Tibial nerve (tissue), 4 donors: ENCODE data around the gene CHD2. TPM values are rescaled to one million over a fixed set of nuclear protein-coding genes. Genes with fewer than 3 reads are reported as not detected.

Source experiments
- DNase-seq, 2 donors: peaks; one replicate each; pipeline ENCODE4 v3.0.0-alpha.2; 2019; ENCODE audit warnings: low spot score in 2 of 2
- H3K27ac ChIP-seq, 4 donors: fragments of 200-600 bp; sonication (generic) in 3 of 4; one replicate each; pipeline ENCODE4 v1.5.1; 2017 to 2019; ENCODE audit warnings: mild to moderate bottlenecking in 1 of 4
- H3K27me3 ChIP-seq, 2 donors: fragments of 200-600 bp; sonication (generic) in 1 of 2; one replicate each; pipeline versions ENCODE4 v1.5.1 to v1.6.0; 2017 to 2019
- H3K36me3 ChIP-seq, 3 donors: fragments of 200-600 bp; sonication (generic); one replicate each; pipeline ENCODE4 v1.5.1; 2018 to 2019
- H3K4me1 ChIP-seq, 4 donors: fragments of 200-600 bp; sonication (generic) in 3 of 4; one replicate each; pipeline ENCODE4 v1.5.1; 2017 to 2019
- H3K4me3 ChIP-seq, 4 donors: fragments of 200-600 bp; sonication (generic) in 3 of 4; one replicate each; pipeline ENCODE4 v1.5.1; 2017 to 2019; ENCODE audit warnings: mild to moderate bottlenecking in 1 of 4, moderate library complexity in 1 of 4
- H3K9me3 ChIP-seq, 4 donors: fragments of 200-600 bp; sonication (generic) in 3 of 4; one replicate each; pipeline ENCODE4 v1.5.1; 2017 to 2019
- EP300 ChIP-seq, 2 donors: sonication (generic); formaldehyde crosslinking; IDR thresholded peaks; one replicate each; pipeline ENCODE4 v1.6.1; 2017; ENCODE audit warnings: antibody characterized with exemption in 2 of 2, mild to moderate bottlenecking in 1 of 2
- POLR2A ChIP-seq, 2 donors: fragments of 450-650 bp; IDR thresholded peaks; one replicate each; pipeline ENCODE4 v1.6.1; 2017; ENCODE audit warnings: antibody characterized with exemption in 2 of 2, mild to moderate bottlenecking in 2 of 2, moderate library complexity in 2 of 2
- WGBS, 2 donors: methylation state at CpG; one replicate each; pipeline ENCODE4 v1.1.5; 2018; 5-methylcytosine and 5-hydroxymethylcytosine counted together
- total RNA-seq, 4 donors: library from RNA; depleted of rRNA; stranded (reverse); fragments of >200 nt; gene quantifications; one replicate each; pipeline ENCODE4 v1.1.0, GENCODE V29; 2016
- TF ChIP-seq, protein P1 (sequence below), 5 experiments: fragments of 200-600 bp in 3 of 5; fragments of 450-650 bp in 2 of 5; sonication (generic) in 3 of 5; IDR thresholded peaks; one replicate each; pipeline ENCODE4 v1.5.1; 2016 to 2019; ENCODE audit warnings: antibody characterized with exemption in 5 of 5, mild to moderate bottlenecking in 3 of 5, moderate library complexity in 2 of 5

CHD2 gene
- total RNA-seq, 4 donors from 2014 or later = 96.5 to 133 (median 102) TPM

DNA sequence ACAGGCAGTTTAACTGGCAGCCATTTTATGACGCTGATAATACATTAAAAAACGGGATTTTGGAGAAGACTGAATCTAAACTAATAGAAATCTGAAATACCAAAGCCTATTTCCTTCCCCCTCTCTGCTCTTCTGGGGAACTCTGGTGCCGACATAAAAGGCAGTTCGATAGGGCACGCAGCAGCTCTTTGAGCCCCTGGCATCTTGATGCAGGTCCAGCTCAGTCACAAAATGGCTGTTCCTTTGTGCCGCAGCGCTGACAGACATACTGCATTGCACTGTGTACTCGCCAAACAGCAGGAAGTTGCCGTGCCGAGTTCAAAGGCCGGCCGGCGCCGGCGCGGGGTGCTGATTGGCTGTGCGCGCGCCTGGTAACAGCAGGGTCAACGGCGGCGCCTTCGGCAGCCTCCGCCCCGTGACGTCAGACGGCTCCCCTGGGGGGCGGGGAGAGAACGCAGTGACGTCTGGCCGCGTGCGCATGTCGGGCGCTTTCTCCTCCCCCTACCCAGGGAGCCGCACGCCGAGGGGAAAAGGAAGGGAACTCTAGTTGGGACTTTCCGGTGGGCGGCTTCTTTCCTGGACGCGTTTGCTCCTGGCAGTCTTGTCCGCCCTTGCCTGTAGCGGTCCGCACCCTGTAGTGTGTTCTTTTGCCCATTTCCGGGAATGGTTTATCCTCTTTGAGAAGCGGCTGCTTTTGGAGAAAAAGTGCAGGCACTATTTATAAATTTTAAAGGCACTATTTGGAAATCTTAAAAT, 4.0 kb downstream of the CHD2 start:
- Histone ChIP-seq H3K4me1 (peaks cover 0 to 71% (median 50%) of the 10 kb centered on the region in 4 donors), H3K36me3 (no peaks in the 10 kb centered on the region), H3K27ac (peak overlapping the region; percentile 90 to 99 (median 98)), H3K4me3 (peak overlapping the region; percentile 47 to 69 (median 64)), H3K9me3 (no peaks in the 10 kb centered on the region), H3K27me3 (no peaks in the 10 kb centered on the region)
- 0% methylated on average over 32 to 45 of the region's 47 CpGs for WGBS, 2 donors
- TF ChIP-seq POLR2A (IDR thresholded peaks at IDR 0.05) (peak; percentile 95 to 96), EP300 (IDR thresholded peaks at IDR 0.05) (peak; percentile 100)
- TF ChIP-seq, protein P1, sequence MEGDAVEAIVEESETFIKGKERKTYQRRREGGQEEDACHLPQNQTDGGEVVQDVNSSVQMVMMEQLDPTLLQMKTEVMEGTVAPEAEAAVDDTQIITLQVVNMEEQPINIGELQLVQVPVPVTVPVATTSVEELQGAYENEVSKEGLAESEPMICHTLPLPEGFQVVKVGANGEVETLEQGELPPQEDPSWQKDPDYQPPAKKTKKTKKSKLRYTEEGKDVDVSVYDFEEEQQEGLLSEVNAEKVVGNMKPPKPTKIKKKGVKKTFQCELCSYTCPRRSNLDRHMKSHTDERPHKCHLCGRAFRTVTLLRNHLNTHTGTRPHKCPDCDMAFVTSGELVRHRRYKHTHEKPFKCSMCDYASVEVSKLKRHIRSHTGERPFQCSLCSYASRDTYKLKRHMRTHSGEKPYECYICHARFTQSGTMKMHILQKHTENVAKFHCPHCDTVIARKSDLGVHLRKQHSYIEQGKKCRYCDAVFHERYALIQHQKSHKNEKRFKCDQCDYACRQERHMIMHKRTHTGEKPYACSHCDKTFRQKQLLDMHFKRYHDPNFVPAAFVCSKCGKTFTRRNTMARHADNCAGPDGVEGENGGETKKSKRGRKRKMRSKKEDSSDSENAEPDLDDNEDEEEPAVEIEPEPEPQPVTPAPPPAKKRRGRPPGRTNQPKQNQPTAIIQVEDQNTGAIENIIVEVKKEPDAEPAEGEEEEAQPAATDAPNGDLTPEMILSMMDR (IDR thresholded peaks at IDR 0.05) = peak in 2 of 5 experiments; percentile 47 to 49
- DNase-seq = peak; percentile 97 to 98

- H3K36me3 ChIP-seq = no peaks in the 10 kb centered on the region
- no peaks in the 10 kb centered on the region for H3K9me3 ChIP-seq
- H3K27me3 ChIP-seq = no peaks in the 10 kb centered on the region
- H3K4me1 ChIP-seq = peaks cover 0 to 71% (median 56%) of the 10 kb centered on the region in 4 donors
- WGBS, 2 donors = 2 to 6% methylated on average over 16 of the region's 16 CpGs
- peak overlapping the region; percentile 90 to 99 (median 98) for H3K27ac ChIP-seq
- H3K4me3 ChIP-seq = peak overlapping the region; percentile 47 to 69 (median 55)
- TF ChIP-seq EP300 (IDR thresholded peaks at IDR 0.05) = no peak
- no peak for TF ChIP-seq POLR2A (IDR thresholded peaks at IDR 0.05)
- TF ChIP-seq, protein P1 (IDR thresholded peaks at IDR 0.05) = no peak
- no peak for DNase-seq
These were observed 4.8 kb downstream of the CHD2 start for GRCh38 chr15:92904722-92905571.

GRCh38 chr15:92906020-92906419, 5.9 kb downstream of the CHD2 start:
- DNase-seq = no peak
- TF ChIP-seq, protein P1 (IDR thresholded peaks at IDR 0.05) = no peak
- TF ChIP-seq EP300 (IDR thresholded peaks at IDR 0.05) (no peak), POLR2A (IDR thresholded peaks at IDR 0.05) (no peak)
- peaks cover 0 to 79% (median 66%) of the 10 kb centered on the region in 4 donors for H3K4me1 ChIP-seq

DNA sequence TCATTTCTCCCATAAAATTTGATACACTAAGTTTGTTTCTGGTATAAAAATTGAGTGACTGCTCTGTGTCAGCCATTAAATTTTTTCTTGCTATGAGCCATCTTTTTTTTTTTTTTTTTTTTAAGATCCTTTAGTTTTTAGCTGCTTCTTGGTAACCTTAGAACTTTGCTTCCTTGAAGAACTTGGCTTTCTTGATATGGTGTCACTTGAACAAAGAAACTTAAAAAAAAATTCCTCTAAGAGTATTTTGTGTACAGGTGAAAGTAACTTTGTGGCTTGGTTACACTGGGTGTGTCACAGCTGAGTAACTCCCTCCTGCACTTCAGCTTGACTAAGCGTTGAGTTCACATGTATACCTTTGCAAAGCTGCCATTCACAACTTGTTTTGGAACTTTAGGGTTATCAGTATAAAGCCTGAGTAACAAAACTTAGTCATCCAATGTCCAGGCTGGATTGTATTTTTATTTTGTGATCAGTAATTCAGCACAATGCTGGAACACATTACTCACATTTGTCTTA, 6.5 kb downstream of the CHD2 start:
- Histone ChIP-seq H3K4me3 (peak overlapping the region in 1 of 4 donors; percentile 14), H3K9me3 (no peaks in the 10 kb centered on the region)

More at GRCh38 chr15:92906020-92906419, 5.9 kb downstream of the CHD2 start:
- 11 to 19% methylated on average over 3 of the region's 3 CpGs for WGBS, 2 donors
- Histone ChIP-seq H3K9me3 (no peaks in the 10 kb centered on the region), H3K27ac (peak overlapping the region; percentile 90 to 99 (median 98)), H3K4me3 (peak overlapping the region in 2 of 4 donors; percentile 14 to 63), H3K36me3 (no peaks in the 10 kb centered on the region), H3K27me3 (no peaks in the 10 kb centered on the region)

More for the DNA sequence above, 6.5 kb downstream of the CHD2 start:
- no peaks in the 10 kb centered on the region for H3K36me3 ChIP-seq
- TF ChIP-seq, protein P1 (IDR thresholded peaks at IDR 0.05) = no peak
- H3K4me1 ChIP-seq = peaks cover 0 to 85% (median 72%) of the 10 kb centered on the region in 4 donors
- H3K27ac ChIP-seq = peak overlapping the region; percentile 90 to 99 (median 98)
- no peaks in the 10 kb centered on the region for H3K27me3 ChIP-seq
- WGBS, 2 donors = 44 to 57% methylated on average over 1 of the region's 1 CpG
- no peak for DNase-seq
